NCI-H2171 (cell line): ENCODE measurements around the gene CAMK2G.
"Not testable (repeated sequence)": the region's sequence is repeated elsewhere in the genome, so short reads cannot be mapped to it uniquely, and the experiment has no call there.

Source experiments
- DNase-seq: peaks from one replicate; lab custom pipeline; 2025; lab: John Stamatoyannopoulos, UW

CAMK2G gene

DNA sequence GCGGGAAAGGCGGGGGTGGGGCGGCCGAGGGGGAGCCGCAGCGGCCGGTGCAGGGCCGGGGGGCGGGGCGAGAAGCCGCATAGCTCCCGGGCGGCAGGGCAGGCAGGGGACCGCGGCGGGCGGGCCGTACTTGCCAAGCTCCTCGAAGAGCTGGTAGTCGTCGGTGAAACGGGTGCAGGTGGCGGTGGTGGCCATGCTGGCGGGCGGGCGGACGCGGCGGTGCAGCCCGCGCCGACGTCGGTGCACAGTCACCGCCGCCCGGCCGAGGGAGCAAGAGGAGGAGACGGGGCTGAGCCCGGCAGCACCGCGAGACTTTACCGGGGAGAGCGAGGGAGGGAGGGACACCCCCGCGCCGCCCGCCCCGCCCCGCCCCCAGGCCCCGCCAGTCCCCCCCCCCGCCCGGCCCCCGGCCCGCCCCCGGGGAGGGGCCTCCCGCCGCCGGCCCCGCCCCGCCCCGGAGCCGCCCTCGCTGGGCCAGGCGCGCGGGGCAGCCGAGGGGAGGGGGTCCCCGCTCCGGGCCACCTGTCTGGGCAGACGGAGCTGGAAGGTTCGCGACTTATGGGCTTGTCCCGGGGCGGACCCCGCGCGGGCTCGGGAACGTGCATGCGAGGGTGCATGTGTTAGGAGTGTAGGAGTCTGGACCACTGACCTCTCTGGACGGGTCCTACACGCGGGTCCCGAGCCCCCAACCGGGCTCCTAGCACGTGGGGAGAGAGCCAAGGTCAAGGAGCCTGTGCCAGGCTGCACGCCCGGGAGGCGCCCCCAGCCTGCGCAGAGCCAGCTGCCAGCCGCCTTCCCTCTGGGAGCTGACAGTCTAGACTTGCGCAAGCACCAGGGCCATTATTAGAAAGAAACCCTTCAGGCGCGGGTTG is at the start of gene CAMK2G:
CAMK2G (minus strand) TSS at position 289 of the 872 bp plus-strand sequence; CDS start at position 195, 94 bp downstream.
- peak; percentile 51 for DNase-seq

DNA sequence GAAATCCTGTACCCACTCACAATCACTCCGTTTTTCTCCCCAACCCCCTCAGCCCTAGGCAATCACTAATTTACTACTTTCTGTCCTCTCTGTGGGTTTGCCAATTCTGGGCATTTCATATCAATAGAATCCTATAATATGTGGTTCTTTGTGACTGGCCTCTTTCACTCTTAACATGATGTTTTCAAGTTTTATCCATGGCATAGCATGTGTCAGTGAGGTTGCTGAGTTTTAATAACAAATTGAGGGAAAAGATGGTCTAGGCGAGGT is 48.4 kb upstream of the CAMK2G start:
- DNase-seq, result no peak

DNA sequence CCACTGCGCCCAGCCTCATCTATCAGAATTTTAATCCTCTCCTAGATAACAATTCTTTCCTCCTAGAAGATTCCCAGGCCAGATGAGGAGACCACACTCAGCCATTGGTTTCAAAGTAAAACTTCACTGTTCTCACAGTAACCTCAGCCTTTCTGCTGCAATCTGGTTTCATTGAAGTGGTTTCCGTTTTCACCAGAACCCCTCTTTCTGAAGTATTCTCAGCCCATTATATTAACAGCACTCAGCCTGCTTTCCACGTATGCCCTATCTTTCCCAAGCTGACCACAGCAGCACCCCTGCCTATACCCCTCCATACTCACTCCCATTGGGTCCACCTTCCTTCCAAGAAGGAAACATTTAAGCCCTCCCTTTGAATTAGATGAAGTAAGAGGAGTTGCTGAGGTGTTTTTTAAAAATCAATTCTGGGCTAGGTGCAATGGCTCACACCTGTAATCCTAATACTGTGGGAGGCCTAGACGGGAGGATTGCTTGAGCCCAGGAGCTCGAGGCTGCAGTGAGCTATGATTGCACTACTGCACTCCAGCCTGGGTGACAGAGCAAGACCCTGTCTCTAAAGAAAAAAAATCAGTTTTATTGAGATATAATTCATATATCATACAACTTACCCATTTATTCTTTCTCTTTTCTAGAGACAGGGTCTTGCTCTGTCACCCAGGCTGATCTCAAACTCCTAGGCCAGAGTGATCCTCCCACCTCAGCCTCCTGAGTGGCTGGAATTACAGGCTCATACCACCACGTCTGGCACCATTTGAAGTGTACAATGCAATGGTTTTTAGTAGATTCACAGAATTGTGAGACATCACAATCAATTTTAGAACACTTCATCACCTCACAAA is 47.9 kb upstream of the CAMK2G start:
- no peak for DNase-seq

DNA sequence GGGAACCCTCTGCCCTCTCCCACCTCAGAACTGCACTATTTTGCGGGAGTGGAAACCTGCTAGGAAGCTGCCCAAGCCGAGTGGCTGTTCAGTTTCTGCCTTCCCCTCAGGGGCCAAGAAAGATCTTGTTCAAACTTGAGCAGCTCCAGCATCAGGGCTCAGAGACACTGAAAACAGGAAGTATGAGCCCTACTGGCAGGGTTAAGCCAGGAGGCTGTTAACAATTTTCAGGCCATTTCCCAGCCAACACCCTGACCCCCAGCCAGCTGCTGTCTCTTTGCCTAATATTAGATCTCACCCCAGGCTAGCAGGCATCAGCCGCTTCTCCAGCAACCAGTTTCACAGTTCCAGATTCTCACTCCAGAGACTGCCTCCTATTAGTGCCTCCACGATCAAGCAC is 45.7 kb upstream of the CAMK2G start:
- no peak for DNase-seq

DNA sequence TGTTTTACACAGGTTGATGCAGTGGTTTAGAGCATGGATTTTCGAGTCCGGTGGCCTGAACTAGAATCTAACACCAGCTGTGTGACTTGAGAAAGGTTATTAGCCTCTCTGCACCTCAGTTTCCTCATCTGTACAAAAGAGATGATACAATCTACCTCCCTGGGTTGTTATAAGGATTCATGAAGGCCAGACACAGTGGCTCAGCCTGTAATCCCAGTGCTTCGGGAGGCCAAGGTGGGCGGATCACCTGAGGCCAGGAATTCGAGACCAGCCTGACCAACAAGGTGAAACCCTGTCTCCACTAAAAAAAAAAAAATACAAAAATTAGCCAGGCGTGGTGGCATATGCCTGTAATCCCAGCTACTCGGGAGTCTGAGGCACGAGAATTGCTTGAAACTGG is 45.1 kb upstream of the CAMK2G start:
- DNase-seq, result not testable (repeated sequence)

DNA sequence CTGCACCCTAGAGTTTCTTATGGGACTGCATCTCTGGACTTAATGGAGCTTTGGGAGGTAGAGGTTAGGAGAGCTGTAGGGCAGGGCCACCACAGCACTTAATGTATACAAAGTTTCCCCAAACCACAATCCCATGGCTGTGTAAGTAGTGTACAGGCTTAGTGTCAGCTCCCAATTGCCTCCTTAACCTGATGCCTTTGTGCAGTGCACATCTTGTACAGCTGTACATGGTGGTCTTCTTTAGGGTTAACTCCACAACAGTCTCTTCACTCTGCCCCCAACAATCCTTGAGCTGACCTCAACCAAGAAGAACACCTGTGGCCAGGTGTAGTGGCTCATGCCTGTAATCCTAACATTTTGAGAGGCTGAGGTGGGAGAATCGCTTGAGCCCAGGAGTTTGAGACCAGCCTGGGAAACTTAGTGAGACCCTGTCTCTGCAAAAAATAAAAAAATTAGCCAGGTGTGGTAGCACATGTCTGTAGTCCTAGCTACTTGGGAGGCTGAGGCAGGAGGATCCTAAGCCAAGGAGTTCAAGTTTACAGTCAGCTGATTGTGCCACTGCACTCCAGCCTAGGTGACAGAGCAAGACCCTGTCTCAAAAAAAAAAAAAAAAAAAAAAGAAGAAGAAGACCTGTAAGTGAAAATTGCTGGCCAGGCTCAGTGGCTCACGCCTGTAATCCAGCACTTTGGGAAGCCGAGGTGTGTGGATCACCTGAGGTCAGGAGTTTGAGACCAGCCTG is 43.4 kb upstream of the CAMK2G start:
- no peak for DNase-seq

DNA sequence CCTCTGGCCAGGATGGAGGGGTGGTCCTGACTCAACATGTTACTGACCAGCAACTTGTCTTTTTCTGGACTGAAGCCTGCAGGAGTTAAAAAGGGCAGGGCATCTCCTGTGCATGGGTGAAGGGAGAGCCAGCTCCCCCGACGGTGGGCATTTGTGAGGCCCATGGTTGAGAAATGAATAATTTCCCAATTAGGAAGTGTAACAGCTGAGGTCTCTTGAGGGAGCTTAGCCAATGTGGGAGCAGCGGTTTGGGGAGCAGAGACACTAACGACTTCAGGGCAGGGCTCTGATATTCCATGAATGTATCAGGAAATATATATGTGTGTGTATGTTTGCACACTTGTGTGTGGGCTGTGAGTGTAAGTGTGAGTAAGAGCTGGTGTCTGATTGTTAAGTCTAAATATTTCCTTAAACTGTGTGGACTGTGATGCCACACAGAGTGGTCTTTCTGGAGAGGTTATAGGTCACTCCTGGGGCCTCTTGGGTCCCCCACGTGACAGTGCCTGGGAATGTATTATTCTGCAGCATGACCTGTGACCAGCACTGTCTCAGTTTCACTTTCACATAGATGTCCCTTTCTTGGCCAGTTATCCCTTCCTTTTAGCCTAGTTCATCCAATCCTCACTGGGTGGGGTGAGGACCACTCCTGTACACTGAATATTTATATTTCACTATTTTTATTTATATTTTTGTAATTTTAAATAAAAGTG is 42.6 kb upstream of the CAMK2G start:
- DNase-seq, result no peak

DNA sequence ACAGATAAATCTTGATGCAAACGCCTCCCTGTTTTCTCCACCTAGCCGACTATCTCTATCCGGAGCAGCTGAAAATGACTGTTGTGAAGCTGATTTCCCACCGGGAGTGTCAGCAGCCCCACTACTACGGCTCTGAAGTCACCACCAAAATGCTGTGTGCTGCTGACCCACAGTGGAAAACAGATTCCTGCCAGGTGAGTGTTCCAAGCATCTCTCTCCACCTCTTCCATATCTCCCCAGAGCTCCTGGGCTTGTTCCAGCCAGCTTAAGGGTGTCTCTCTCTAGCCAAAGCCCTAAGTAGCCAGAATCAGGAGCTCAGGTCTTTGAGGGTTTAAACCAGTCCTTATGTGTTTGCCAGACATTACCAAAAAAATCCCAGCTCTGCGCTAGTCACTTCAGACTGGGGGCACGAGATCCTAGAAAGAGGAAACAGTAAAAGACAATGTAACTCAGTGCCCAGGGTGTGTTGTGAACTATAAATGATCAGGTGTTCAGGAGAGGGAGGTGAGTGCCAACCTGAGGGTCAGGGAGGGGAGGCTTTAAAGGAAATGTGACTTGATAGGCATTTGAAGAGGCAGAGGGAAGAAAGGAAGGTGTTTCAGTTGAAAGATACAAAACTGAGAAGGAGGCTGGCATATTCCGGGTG is 41.0 kb upstream of the CAMK2G start:
- no peak for DNase-seq

DNA sequence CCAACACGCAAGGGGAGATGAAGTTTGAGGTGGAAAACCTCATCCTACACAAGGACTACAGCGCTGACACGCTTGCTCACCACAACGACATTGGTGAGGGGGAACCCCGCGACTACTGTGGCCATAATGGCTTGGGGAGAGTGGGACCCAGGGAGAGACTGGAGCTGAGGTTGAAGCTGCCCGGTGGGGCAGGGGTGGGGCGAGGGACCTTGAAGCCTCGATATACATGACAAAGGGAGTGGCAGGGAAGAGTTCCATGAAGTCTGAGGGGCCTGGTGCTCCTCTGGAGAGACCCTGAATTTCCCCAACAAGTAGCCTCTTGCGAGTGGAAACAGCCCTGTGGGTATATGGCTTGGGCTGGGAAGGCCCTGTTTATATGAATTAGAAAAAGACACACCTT is 39.7 kb upstream of the CAMK2G start:
- DNase-seq, result no peak

DNA sequence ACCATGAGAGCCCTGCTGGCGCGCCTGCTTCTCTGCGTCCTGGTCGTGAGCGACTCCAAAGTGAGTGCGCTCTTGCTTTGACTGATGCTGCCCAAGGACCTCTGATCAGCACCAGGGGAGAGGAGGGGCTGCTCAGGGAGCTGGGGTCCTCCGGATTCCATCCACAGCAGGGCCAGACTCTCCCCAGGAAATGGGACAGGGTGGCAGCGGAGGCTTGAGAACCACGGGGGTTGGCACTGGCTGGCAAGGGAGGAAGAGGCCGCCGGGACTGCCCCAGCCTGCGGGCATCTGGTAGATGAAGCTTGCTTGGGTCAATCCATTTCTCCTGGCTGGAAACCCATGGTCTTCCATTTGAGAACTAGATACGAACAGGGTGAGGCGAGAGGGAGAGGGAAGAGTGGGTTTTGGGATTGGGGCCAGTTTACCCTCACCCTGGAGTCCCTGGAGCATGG is 37.2 kb upstream of the CAMK2G start:
- DNase-seq, result no peak

DNA sequence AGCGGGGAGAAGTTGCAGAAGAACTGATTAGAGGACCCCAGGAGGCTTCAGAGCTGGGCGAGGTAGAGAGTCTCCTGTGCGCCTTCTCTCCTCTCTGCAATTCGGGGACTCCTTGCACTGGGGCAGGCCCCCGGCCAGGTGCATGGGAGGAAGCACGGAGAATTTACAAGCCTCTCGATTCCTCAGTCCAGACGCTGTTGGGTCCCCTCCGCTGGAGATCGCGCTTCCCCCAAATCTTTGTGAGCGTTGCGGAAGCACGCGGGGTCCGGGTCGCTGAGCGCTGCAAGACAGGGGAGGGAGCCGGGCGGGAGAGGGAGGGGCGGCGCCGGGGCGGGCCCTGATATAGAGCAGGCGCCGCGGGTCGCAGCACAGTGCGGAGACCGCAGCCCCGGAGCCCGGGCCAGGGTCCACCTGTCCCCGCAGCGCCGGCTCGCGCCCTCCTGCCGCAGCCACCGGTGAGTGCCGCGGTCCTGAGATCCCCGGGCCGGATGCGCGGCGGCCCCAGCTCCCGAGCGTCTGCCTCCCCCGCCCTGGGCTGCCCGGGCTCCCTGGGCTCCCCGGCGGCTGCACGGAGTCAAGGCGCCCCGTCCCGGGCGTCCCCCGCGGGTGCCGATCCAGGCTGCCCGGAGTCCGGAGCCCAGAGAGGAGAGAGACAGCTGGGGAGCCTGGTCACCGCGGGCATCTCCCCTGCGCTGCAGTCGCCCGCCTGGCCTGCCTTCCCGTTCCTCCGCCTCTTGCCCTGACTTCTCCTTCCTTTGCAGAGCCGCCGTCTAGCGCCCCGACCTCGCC is 36.6 kb upstream of the CAMK2G start, which contains the start of gene PLAU:
PLAU (plus strand) TSS at position 369 of the 789 bp plus-strand sequence. CDS start 424 bp downstream, outside the sequence.
- DNase-seq, result no peak

DNA sequence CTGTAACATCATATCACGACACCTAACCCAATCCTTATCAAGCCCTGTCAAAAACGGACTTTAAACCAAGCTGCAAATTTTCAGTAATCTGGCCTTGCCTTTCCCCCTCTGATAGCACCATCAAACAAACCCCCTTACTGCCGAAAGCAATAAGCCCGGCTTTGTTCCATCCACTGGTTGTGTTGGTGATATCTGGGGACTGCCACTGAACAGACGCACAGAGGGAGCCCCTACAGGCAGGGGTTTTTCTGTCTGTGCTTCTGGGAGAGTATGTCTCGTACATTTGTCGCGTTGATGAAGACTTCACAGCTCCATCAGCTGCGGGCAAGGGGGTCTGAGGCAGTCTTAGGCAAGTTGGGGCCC is 36.0 kb upstream of the CAMK2G start:
- DNase-seq, result no peak

DNA sequence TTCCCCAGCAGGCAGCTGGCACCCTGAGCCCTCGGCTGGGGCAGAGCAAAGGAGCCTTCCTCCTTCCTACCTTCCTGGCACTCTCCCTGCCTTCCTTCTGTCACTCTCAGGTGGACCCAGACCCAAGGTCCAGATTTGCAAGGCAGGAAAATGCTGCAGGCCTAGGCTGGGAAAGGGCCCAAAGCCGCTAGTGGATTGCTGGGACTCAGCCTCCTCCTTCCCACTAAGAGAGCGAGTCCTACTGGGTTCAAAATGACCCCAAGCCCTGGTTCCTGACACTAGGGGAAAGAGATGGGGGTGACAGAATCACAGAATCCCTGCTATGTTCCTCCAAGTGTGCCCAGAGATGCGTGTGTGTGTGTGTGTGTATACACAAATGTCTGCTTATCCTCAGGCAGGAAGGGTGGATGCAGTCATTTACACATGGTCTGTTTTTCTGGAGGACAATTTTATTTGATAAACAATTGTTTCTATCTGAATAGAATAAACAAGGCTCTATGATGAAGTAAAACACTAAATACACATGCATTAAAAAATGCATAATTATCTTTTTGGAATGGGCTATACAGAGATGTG is 35.3 kb upstream of the CAMK2G start:
- no peak for DNase-seq

DNA sequence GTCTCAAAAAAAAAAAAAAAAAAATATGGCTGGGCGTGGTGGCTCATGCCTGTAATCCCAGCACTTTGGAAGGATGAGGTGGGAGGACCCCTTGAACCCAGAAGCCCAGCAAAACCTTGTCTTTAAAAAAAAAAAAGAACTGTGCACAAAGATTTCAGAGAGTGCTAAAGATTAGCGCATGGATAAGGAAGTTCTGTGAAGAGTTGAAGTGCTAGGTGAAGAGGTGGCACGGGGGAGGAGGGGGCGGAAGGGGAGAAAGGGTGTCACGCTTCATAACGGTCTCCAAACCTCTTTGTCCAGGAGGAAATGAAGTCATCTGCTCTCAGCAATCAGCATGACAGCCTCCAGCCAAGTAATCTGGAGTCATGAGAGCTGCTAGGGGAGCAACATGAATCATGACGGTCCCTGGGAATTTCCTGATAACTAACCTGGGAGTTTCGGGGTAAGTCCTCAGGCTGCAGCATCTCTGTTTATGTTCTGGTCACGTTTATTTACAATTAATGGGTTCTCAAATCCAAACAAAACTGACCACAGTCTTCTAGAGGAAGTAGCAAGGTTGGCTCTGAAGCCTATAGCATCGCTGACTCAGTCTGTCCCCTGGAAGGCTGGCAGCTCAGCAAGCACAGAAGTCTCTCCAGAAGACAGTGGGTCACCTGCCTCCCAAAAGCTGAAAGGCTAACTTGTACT is 34.6 kb upstream of the CAMK2G start:
- no peak for DNase-seq

DNA sequence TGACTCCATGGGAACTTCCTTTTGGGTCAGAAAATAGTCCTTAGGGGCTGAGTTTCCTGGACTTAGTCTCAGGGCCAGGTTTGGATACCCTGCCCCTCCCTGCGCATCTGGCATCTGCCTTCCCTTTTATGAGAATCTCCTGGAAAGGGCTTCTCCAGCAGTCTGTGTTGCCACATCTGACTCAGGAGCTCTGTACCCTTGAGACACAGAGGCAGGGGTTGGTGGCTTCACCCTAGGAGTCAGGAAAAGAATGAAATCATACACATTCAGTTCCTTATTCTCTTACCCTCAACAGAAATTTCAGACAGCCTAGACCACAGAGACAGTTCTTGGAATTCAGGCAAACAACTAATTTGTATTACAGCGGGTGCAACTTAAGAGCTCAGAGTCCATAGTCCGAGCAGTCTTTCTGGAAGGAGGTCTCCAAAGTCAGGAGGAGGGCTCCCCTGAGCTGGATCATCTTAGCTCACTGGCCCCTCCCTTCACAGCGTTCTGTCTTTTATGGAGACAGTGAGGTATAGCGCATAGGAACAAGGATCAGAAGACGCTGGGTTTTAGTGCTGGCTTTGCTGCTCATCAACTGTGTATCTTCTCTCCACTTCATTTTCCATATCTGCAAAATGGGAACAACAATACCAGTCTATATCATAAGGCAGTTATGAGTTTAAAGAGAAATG is 33.6 kb upstream of the CAMK2G start:
- no peak for DNase-seq

DNA sequence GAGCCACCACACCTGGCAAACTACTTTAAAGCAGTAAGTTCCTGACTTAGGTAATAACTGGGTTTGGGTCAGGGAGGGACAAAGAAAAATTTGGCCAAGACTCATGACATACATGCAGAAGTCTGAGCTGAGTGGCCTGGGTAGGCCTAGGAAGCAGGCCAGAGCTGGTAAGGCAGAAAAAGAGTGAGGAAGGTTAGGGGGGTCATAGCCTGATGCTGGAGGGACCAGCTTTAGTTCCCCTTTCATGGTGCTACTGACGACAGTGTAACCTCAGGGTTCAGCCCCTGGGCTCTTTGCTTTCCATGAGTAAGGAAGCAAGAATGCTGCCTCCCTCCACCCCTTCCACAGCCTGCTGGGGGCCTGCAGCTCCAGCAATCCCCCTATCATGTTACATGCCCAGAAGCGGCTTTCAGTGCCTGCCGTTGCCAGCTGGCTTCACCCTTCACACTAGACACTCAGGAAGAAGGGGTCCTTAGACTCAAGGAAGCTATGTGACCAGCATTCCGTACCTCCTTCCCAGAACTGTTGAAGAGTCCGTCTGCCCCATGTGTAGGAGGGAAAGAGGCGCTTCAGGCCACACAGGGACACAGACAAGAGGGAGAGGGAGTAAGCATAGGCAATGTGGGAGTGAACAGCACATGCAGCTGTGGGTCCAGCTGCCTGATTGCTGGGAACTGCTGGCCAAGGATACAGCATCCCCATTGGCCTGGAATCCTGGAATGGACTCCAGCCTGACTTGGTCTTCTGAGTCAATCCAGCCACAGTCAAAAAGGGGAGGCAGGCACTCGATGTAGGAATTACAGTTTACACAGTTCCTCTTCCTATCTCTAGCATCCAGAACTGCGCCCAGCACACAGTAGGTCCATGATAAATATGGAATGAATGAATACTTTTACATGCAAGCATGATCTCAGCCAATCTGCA is 32.4 kb upstream of the CAMK2G start:
- DNase-seq, result peak; percentile 25

DNA sequence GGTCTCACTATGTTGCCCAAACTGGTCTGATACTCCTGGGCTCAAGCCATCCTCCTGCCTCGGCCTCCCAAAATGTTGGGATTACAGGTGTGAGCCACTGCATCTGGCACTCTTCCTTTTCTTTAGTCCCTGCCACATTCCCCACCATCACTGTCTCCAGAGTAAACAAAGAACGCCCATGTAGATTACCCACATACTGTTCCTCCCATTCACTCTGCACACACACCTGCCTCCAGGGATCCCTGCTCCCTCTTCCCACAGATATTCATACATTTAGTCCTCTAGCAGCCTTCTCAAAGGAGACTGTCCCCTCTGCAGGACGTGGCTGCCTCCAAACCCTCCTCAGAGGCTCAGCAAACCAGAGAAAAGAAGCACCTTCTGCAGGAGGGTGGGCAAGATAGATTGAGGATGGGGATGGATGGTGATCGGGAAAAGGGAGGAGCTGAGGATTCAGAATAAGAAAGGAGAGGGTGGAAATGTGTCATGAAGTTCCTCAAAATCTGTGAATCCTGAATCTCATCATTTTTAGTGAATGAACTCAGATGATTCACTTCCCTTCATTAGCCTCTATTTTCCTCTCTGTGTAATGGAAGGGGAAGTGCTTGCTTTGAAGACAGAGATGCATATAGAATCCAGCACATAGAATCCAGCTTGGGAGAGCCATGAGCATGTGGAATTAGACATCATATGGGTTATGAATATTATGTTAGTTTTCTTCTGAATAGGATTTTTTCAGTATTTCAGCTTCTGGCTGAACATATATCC is 31.1 kb upstream of the CAMK2G start:
- no peak for DNase-seq
